B cell (primary cell): ENCODE measurements around the gene RAB31.

Experiments
- EZH2 ChIP-seq: IDR thresholded peaks from 2 replicates; pipeline ENCODE4 v1.6.1; 2012; ENCODE audit warnings: borderline replicate concordance, low read depth, mild to moderate bottlenecking, moderate library complexity, low read length; ENCODE audit not compliant: insufficient read depth, poor library complexity, severe bottlenecking
- TF ChIP-seq, protein P1 (sequence below): fragments of 200-600 bp; IDR thresholded peaks from one replicate; pipeline ENCODE4 v1.8.0; 2022; ENCODE audit warnings: antibody characterized with exemption, mild to moderate bottlenecking

DNA sequence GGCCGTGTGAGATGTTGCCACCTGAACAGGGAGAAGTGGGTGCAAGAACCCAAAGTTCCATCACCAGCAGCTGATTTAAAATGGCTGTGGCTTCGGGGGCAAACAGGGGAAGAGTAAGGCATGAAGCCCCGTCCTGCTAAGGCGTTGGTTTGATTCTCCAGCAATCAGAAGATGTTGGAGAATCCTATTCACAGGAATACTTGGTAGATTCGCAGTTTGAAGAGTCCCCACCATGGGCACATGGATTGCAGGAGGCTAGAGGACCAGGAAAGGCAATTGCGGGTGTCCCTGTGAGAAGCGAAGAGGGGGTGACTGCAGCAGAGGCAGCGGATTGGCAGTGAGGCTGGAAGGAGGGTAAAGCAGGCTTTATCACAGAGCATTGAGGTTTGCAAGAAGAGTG, 131.1 kb downstream of the RAB31 start:
- TF ChIP-seq, protein P1, sequence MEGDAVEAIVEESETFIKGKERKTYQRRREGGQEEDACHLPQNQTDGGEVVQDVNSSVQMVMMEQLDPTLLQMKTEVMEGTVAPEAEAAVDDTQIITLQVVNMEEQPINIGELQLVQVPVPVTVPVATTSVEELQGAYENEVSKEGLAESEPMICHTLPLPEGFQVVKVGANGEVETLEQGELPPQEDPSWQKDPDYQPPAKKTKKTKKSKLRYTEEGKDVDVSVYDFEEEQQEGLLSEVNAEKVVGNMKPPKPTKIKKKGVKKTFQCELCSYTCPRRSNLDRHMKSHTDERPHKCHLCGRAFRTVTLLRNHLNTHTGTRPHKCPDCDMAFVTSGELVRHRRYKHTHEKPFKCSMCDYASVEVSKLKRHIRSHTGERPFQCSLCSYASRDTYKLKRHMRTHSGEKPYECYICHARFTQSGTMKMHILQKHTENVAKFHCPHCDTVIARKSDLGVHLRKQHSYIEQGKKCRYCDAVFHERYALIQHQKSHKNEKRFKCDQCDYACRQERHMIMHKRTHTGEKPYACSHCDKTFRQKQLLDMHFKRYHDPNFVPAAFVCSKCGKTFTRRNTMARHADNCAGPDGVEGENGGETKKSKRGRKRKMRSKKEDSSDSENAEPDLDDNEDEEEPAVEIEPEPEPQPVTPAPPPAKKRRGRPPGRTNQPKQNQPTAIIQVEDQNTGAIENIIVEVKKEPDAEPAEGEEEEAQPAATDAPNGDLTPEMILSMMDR, result no peak
- TF ChIP-seq EZH2, result no peak
